ENCODE measurements around the gene POLR2L. TPM values are rescaled to one million over a fixed set of nuclear protein-coding genes. Genes with fewer than 3 reads are reported as not detected.

Gene POLR2L
- polyA plus RNA-seq, 1 of the 3 experiments (the other 2 are of a cell fraction): 540 TPM

DNA sequence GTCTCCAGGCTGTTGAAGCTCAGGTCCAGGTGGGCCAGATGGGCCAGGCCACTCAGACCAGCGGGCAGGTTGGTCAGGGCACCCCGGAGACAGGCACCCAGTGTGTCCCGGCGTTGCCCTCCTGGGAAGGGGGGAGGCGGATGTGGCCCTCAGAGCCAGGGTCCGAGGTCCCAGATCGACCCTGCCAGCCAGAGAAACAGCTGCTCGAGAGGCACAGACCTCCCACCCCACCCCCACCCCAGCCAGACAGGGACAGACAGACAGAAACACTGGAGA is 38.9 kb downstream of the POLR2L start:
- ChIA-PET POLR2A (interaction anchor here (1.6 to 2.0 kb wide), 2 partner anchors 9 to 15 kb away, joined by 7 to 8 read pairs; partner anchors contain the start of gene PNPLA2), CTCF (interaction anchor here (0.8 to 2.9 kb wide), 2 partner anchors 16 to 20 kb away, joined by 4 to 13 read pairs; partner anchors contain the start of gene PNPLA2)
- Histone ChIP-seq H3K27ac (ENCODE audit: low read depth in 2 of 2, low read length in 1 of 2) (no peak overlapping the region), H2AFZ (ENCODE audit: low read depth) (no peak overlapping the region), H4K20me1 (ENCODE audit: insufficient read depth) (no peaks in the 10 kb centered on the region), H3K79me2 (ENCODE audit: insufficient read depth) (peaks cover 45% of the 10 kb centered on the region), H3K9ac (no peak overlapping the region), H3F3A (replicated peaks; ENCODE audit: insufficient read depth) (peaks cover 12% of the 10 kb centered on the region), H3K4me3 (ENCODE audit: low read depth in 2 of 2, low read length in 1 of 2) (peak overlapping the region in 1 of 2 experiments; percentile 62; a peak in 2 of 4 replicates), H3K4me2 (peak overlapping the region; percentile 94), H3K9me3 (no peaks in the 10 kb centered on the region), H3K27me3 (ENCODE audit: insufficient read depth) (no peaks in the 10 kb centered on the region), H3K4me1 (ENCODE audit: control insufficient read depth in 1 of 2, insufficient read depth in 2 of 2, low read depth in 1 of 2, low read length in 1 of 2) (peaks cover 12 to 16% of the 10 kb centered on the region in 2 experiments; a peak in 2 of 4 replicates), H3K36me3 (replicated peaks in 1 of 2; ENCODE audit: control insufficient read depth in 1 of 2, insufficient read depth in 2 of 2, low read length in 1 of 2) (peaks cover 0 to 38% of the 10 kb centered on the region in 2 experiments), H3K9me2 (no peaks in the 10 kb centered on the region)
- DNase-seq: no peak
- no peak for TF ChIP-seq MXI1 (IDR thresholded peaks at IDR 0.05; ENCODE audit: low read depth, low read length)
- no peak for TF ChIP-seq FOSL2 (IDR thresholded peaks at IDR 0.05; ENCODE audit: borderline replicate concordance, low read depth)
- TF ChIP-seq, protein P1, sequence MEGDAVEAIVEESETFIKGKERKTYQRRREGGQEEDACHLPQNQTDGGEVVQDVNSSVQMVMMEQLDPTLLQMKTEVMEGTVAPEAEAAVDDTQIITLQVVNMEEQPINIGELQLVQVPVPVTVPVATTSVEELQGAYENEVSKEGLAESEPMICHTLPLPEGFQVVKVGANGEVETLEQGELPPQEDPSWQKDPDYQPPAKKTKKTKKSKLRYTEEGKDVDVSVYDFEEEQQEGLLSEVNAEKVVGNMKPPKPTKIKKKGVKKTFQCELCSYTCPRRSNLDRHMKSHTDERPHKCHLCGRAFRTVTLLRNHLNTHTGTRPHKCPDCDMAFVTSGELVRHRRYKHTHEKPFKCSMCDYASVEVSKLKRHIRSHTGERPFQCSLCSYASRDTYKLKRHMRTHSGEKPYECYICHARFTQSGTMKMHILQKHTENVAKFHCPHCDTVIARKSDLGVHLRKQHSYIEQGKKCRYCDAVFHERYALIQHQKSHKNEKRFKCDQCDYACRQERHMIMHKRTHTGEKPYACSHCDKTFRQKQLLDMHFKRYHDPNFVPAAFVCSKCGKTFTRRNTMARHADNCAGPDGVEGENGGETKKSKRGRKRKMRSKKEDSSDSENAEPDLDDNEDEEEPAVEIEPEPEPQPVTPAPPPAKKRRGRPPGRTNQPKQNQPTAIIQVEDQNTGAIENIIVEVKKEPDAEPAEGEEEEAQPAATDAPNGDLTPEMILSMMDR (IDR thresholded peaks at IDR 0.05): no peak
- no peak for TF ChIP-seq EP300 (IDR thresholded peaks at IDR 0.05; ENCODE audit: borderline replicate concordance in 1 of 2, low read depth in 1 of 2, low read length in 1 of 2)
- TF ChIP-seq CHD2 (IDR thresholded peaks at IDR 0.05; ENCODE audit: low read length, partially characterized antibody): no peak
- TF ChIP-seq TEAD4 (IDR thresholded peaks at IDR 0.05; ENCODE audit: borderline replicate concordance, insufficient read depth): no peak
- no peak for TF ChIP-seq NFIC (IDR thresholded peaks at IDR 0.05; ENCODE audit: borderline replicate concordance)
- TF ChIP-seq, protein P2, sequence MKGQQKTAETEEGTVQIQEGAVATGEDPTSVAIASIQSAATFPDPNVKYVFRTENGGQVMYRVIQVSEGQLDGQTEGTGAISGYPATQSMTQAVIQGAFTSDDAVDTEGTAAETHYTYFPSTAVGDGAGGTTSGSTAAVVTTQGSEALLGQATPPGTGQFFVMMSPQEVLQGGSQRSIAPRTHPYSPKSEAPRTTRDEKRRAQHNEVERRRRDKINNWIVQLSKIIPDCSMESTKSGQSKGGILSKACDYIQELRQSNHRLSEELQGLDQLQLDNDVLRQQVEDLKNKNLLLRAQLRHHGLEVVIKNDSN (IDR thresholded peaks at IDR 0.05; ENCODE audit: borderline replicate concordance, low read depth): no peak
- no peak for TF ChIP-seq RAD21 (IDR thresholded peaks at IDR 0.05; ENCODE audit: low read length)
- TF ChIP-seq FOXJ3 (CRISPR knock-in tag; IDR thresholded peaks at IDR 0.05): no peak
- TF ChIP-seq ZBTB33 (IDR thresholded peaks at IDR 0.05; ENCODE audit: borderline replicate concordance, low read depth): no peak
- no peak for TF ChIP-seq TCF12 (IDR thresholded peaks at IDR 0.05)
- TF ChIP-seq YY1 (IDR thresholded peaks at IDR 0.05; ENCODE audit: low read depth): no peak
- no peak for TF ChIP-seq JUND (IDR thresholded peaks at IDR 0.05)
- no peak for TF ChIP-seq FOXM1 (IDR thresholded peaks at IDR 0.05; ENCODE audit: low read depth)
- TF ChIP-seq REST (IDR thresholded peaks at IDR 0.05; ENCODE audit: low read depth, low read length): no peak
- TF ChIP-seq, protein P3, sequence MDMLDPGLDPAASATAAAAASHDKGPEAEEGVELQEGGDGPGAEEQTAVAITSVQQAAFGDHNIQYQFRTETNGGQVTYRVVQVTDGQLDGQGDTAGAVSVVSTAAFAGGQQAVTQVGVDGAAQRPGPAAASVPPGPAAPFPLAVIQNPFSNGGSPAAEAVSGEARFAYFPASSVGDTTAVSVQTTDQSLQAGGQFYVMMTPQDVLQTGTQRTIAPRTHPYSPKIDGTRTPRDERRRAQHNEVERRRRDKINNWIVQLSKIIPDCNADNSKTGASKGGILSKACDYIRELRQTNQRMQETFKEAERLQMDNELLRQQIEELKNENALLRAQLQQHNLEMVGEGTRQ (IDR thresholded peaks at IDR 0.05; ENCODE audit: borderline replicate concordance, low read depth, low read length): no peak
- no peak for TF ChIP-seq SIN3A (IDR thresholded peaks at IDR 0.05; ENCODE audit: borderline replicate concordance, low read depth, low read length)
- TF ChIP-seq RXRA (IDR thresholded peaks at IDR 0.05; ENCODE audit: borderline replicate concordance, low read depth): no peak
- WGBS (ENCODE audit: low lambda C conversion rate): no CpG with 5 or more reads among the region's 8 CpGs

Data from SK-N-SH (cell line).